SIG-M5 treated with dmso at 0.1 percent for 504 hours (cell line): ENCODE measurements around the gene SMAD6.

Experiments used
- DNase-seq: peaks from one replicate; lab custom pipeline; 2025; ENCODE audit not compliant: unreplicated experiment; lab: John Stamatoyannopoulos, UW

The SMAD6 gene

GRCh38 chr15:66702787-66703539 lies 927 bp downstream of the SMAD6 start:
- no peak for DNase-seq

GRCh38 chr15:66703540-66703941 lies 1.5 kb downstream of the SMAD6 start:
- DNase-seq = peak; percentile 35

GRCh38 chr15:66704019-66704802 lies 2.2 kb downstream of the SMAD6 start:
- DNase-seq = peak; percentile 16

- no peak for DNase-seq
Observed at GRCh38 chr15:66704803-66705153, 2.7 kb downstream of the SMAD6 start.

- DNase-seq = no peak
Observed at GRCh38 chr15:66705277-66706146, 3.5 kb downstream of the SMAD6 start.

GRCh38 chr15:66706225-66706732 lies 4.2 kb downstream of the SMAD6 start:
- DNase-seq = no peak

- DNase-seq = no peak
Observed at GRCh38 chr15:66706840-66707239, 4.8 kb downstream of the SMAD6 start.

- DNase-seq = no peak
Observed at GRCh38 chr15:66707310-66708082, 5.5 kb downstream of the SMAD6 start.

GRCh38 chr15:66708389-66708788 lies 6.4 kb downstream of the SMAD6 start:
- DNase-seq = no peak

GRCh38 chr15:66709884-66710283 lies 7.8 kb downstream of the SMAD6 start:
- DNase-seq = no peak

GRCh38 chr15:66711260-66711659 lies 9.2 kb downstream of the SMAD6 start:
- DNase-seq = no peak

- no peak for DNase-seq
Observed at GRCh38 chr15:66711862-66712261, 9.8 kb downstream of the SMAD6 start.

- no peak for DNase-seq
Observed at GRCh38 chr15:66713843-66714508, 11.9 kb downstream of the SMAD6 start.

GRCh38 chr15:66714543-66714981 lies 12.5 kb downstream of the SMAD6 start:
- DNase-seq = no peak

GRCh38 chr15:66715181-66715624 lies 13.2 kb downstream of the SMAD6 start:
- no peak for DNase-seq

- DNase-seq = no peak
Observed at GRCh38 chr15:66715720-66716655, 14.0 kb downstream of the SMAD6 start.

GRCh38 chr15:66716656-66717020 lies 14.6 kb downstream of the SMAD6 start:
- DNase-seq = no peak

- no peak for DNase-seq
Observed at GRCh38 chr15:66718220-66718988, 16.4 kb downstream of the SMAD6 start.
